ENCODE data around the gene CDK5R1. TPM values are rescaled to one million over a fixed set of nuclear protein-coding genes. Genes with fewer than 3 reads are reported as not detected.
A peak's percentile ranks its signal among the peaks of the same experiment; 100 is the strongest.

The CDK5R1 gene
- polyA plus RNA-seq, 1 of the 3 experiments (the other 2 are of a cell fraction), result 1.4 TPM

DNA sequence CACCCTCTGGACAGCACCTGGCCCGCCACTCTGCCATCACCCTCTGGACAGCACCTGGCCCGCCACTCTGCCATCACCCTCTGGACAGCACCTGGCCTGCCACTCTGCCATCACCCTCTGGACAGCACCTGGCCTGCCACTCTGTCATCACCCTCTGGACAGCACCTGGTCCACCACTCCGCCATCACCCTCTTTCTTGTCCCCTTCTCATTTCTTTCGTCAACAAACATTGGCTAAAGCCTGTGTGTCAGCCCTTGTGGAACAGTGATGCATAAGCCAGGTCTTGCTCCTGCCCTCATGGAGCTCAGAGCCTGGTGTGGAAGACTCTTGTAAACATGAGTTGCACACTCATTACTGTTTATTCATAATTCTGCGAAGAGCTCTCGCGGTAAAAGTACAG is 31.2 kb downstream of the CDK5R1 start:
- no peak for DNase-seq
- TF ChIP-seq RCOR1 (IDR thresholded peaks at IDR 0.05; ENCODE audit: low read length), result no peak
- no peak for TF ChIP-seq JUND (IDR thresholded peaks at IDR 0.05)
- no peak for TF ChIP-seq RXRA (IDR thresholded peaks at IDR 0.05; ENCODE audit: borderline replicate concordance, low read depth)
- no peak for TF ChIP-seq FOSL2 (IDR thresholded peaks at IDR 0.05; ENCODE audit: borderline replicate concordance, low read depth)
- TF ChIP-seq FOXJ3 (CRISPR knock-in tag; IDR thresholded peaks at IDR 0.05), result no peak
- TF ChIP-seq, protein P1, sequence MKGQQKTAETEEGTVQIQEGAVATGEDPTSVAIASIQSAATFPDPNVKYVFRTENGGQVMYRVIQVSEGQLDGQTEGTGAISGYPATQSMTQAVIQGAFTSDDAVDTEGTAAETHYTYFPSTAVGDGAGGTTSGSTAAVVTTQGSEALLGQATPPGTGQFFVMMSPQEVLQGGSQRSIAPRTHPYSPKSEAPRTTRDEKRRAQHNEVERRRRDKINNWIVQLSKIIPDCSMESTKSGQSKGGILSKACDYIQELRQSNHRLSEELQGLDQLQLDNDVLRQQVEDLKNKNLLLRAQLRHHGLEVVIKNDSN (IDR thresholded peaks at IDR 0.05; ENCODE audit: borderline replicate concordance, low read depth), result no peak
- TF ChIP-seq, protein P2, sequence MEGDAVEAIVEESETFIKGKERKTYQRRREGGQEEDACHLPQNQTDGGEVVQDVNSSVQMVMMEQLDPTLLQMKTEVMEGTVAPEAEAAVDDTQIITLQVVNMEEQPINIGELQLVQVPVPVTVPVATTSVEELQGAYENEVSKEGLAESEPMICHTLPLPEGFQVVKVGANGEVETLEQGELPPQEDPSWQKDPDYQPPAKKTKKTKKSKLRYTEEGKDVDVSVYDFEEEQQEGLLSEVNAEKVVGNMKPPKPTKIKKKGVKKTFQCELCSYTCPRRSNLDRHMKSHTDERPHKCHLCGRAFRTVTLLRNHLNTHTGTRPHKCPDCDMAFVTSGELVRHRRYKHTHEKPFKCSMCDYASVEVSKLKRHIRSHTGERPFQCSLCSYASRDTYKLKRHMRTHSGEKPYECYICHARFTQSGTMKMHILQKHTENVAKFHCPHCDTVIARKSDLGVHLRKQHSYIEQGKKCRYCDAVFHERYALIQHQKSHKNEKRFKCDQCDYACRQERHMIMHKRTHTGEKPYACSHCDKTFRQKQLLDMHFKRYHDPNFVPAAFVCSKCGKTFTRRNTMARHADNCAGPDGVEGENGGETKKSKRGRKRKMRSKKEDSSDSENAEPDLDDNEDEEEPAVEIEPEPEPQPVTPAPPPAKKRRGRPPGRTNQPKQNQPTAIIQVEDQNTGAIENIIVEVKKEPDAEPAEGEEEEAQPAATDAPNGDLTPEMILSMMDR (IDR thresholded peaks at IDR 0.05), result no peak
- TF ChIP-seq TEAD4 (IDR thresholded peaks at IDR 0.05; ENCODE audit: borderline replicate concordance, insufficient read depth), result no peak
- TF ChIP-seq YY1 (IDR thresholded peaks at IDR 0.05; ENCODE audit: low read depth), result no peak
- no peak for TF ChIP-seq RFX5 (IDR thresholded peaks at IDR 0.05; ENCODE audit: low read length)
- TF ChIP-seq TAF1 (IDR thresholded peaks at IDR 0.05; ENCODE audit: borderline replicate concordance, low read depth, low read length), result no peak
- no peak for TF ChIP-seq GATA2 (CRISPR knock-in tag; IDR thresholded peaks at IDR 0.05)
- no peak for TF ChIP-seq SMC3 (IDR thresholded peaks at IDR 0.05; ENCODE audit: low read depth, low read length)
- TF ChIP-seq, protein P3, sequence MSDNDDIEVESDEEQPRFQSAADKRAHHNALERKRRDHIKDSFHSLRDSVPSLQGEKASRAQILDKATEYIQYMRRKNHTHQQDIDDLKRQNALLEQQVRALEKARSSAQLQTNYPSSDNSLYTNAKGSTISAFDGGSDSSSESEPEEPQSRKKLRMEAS (IDR thresholded peaks at IDR 0.05; ENCODE audit: low read depth), result no peak
- Histone ChIP-seq H3K9ac (no peak overlapping the region), H3K79me2 (ENCODE audit: insufficient read depth) (no peaks in the 10 kb centered on the region), H2AFZ (ENCODE audit: low read depth) (no peak overlapping the region), H4K20me1 (ENCODE audit: insufficient read depth) (no peaks in the 10 kb centered on the region), H3F3A (replicated peaks; ENCODE audit: insufficient read depth) (no peaks in the 10 kb centered on the region), H3K9me3 (no peaks in the 10 kb centered on the region), H3K4me1 (ENCODE audit: control insufficient read depth in 1 of 2, insufficient read depth in 2 of 2, low read depth in 1 of 2, low read length in 1 of 2) (peaks cover 6 to 19% of the 10 kb centered on the region in 2 experiments; a peak in 2 of 4 replicates), H3K9me2 (no peaks in the 10 kb centered on the region), H3K27ac (ENCODE audit: low read depth in 2 of 2, low read length in 1 of 2) (no peak overlapping the region), H3K36me3 (replicated peaks in 1 of 2; ENCODE audit: control insufficient read depth in 1 of 2, insufficient read depth in 2 of 2, low read length in 1 of 2) (no peaks in the 10 kb centered on the region), H3K4me3 (ENCODE audit: low read depth in 2 of 2, low read length in 1 of 2) (no peak overlapping the region), H3K27me3 (ENCODE audit: insufficient read depth) (no peaks in the 10 kb centered on the region), H3K4me2 (no peak overlapping the region)
- 93% methylated on average over 7 of the region's 7 CpGs for WGBS (ENCODE audit: low lambda C conversion rate)
- POLR2A ChIA-PET, result interaction anchor here (0.9 kb wide), 1 partner anchor 31 kb away, joined by 3 read pairs; the partner anchor contains the start of gene CDK5R1
- CTCF ChIA-PET, result interaction anchor here (1.6 to 2.4 kb wide), 2 partner anchors 74 to 141 kb away, joined by 4 to 6 read pairs; partner anchors contain the start of gene PSMD11

DNA sequence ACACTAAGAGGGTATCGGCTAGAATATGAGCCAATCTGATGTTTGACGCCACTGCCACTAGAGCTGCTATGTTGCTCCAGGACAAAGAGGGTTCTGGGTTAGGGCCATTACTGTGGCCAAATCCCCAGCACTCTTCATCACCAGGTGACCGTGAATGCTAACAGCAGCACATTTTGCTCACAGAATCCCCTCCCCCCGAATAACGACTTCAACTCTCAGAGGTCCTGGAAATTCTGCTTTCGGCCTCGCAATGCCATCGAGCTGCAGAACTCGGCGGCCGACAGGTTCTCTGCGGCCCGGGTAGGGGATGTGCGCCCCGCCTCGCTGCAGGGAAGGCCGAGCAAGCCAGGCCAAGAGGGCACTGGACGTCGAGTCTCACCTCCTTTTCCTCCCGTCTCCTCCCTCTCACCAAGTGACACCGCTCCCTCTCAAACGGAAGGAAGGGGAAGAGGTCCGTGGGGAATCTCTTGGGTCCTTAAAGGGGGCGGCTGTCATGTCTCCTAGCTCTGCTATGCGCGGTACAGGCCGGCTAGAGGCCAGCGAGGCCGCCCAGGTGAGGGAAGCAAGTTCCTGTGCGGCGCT is 31.9 kb downstream of the CDK5R1 start:
- ChIA-PET CTCF (interaction anchor here (1.6 to 2.4 kb wide), 4 partner anchors 9 to 140 kb away, joined by 4 to 6 read pairs (median 4); partner anchors contain the start of gene PSMD11), POLR2A (interaction anchor here (0.8 to 0.9 kb wide), 2 partner anchors 23 to 32 kb away, joined by 3 read pairs; partner anchors contain the start of gene CDK5R1)
- peaks cover 6 to 19% of the 10 kb centered on the region in 2 experiments; a peak in 2 of 4 replicates for H3K4me1 ChIP-seq (ENCODE audit: control insufficient read depth in 1 of 2, insufficient read depth in 2 of 2, low read depth in 1 of 2, low read length in 1 of 2)
- no peaks in the 10 kb centered on the region for H3F3A ChIP-seq (replicated peaks; ENCODE audit: insufficient read depth)
- no peaks in the 10 kb centered on the region for H3K79me2 ChIP-seq (ENCODE audit: insufficient read depth)
- H3K9me2 ChIP-seq, result no peaks in the 10 kb centered on the region
- no peak for DNase-seq
- WGBS (ENCODE audit: low lambda C conversion rate), result 83% methylated on average over 29 of the region's 31 CpGs
- H3K4me2 ChIP-seq, result peak overlapping the region; percentile 81; the same call in 1 of the 2 replicates
- peak overlapping the region; percentile 45 to 58; a peak in 3 of 4 replicates for H3K4me3 ChIP-seq (ENCODE audit: low read depth in 2 of 2, low read length in 1 of 2)
- H4K20me1 ChIP-seq (ENCODE audit: insufficient read depth), result no peaks in the 10 kb centered on the region
- peak overlapping the region; percentile 43; the same call in 1 of the 2 replicates for H3K9ac ChIP-seq
- H3K9me3 ChIP-seq, result no peaks in the 10 kb centered on the region
- no peaks in the 10 kb centered on the region for H3K27me3 ChIP-seq (ENCODE audit: insufficient read depth)
- H2AFZ ChIP-seq (ENCODE audit: low read depth), result peak overlapping the region; percentile 56; the same call in 1 of the 2 replicates
- H3K27ac ChIP-seq (ENCODE audit: low read depth in 2 of 2, low read length in 1 of 2), result peak overlapping the region in 1 of 2 experiments; percentile 62; a peak in 2 of 4 replicates
- no peaks in the 10 kb centered on the region for H3K36me3 ChIP-seq (replicated peaks in 1 of 2; ENCODE audit: control insufficient read depth in 1 of 2, insufficient read depth in 2 of 2, low read length in 1 of 2)
- TF ChIP-seq, protein P2 (IDR thresholded peaks at IDR 0.05), result no peak
- TF ChIP-seq, protein P4, sequence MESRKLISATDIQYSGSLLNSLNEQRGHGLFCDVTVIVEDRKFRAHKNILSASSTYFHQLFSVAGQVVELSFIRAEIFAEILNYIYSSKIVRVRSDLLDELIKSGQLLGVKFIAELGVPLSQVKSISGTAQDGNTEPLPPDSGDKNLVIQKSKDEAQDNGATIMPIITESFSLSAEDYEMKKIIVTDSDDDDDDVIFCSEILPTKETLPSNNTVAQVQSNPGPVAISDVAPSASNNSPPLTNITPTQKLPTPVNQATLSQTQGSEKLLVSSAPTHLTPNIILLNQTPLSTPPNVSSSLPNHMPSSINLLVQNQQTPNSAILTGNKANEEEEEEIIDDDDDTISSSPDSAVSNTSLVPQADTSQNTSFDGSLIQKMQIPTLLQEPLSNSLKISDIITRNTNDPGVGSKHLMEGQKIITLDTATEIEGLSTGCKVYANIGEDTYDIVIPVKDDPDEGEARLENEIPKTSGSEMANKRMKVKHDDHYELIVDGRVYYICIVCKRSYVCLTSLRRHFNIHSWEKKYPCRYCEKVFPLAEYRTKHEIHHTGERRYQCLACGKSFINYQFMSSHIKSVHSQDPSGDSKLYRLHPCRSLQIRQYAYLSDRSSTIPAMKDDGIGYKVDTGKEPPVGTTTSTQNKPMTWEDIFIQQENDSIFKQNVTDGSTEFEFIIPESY (IDR thresholded peaks at IDR 0.05; ENCODE audit: borderline replicate concordance, low read depth), result no peak
- TF ChIP-seq EP300 (IDR thresholded peaks at IDR 0.05; ENCODE audit: borderline replicate concordance in 1 of 2, low read depth in 1 of 2, low read length in 1 of 2), result no peak

All from SK-N-SH (cell line).